ENCODE measurements around the gene CERS6. TPM values are rescaled to one million over a fixed set of nuclear protein-coding genes. Genes with fewer than 3 reads are reported as not detected.

Gene CERS6
- total RNA-seq, 1 donor: 23.9 TPM

DNA sequence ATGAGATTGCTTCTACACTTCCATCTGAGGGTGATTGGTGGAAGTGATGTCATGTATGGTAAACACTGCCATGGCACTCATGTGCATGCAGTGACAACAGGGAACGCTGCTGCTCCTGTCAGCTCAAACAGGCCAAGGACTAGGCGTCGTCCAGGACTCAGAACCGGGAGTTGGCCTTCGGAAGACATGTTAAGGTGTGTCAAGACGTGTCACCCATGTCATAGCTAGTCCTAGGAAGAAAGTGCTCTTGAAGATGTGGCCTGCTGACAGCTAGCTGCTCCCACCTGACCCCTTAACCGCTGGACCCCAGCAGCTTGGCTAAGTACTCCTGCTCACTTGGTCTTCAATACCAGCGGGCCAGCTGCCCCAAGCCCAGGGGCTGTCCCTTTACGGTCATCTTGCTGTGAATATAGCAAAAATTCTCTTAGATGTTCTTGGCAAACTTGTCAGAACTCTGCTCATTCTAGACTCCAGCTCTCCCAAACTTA, 340.1 kb downstream of the CERS6 start:
- H2AFZ ChIP-seq (ENCODE audit: low read length): no peak overlapping the region
- no peaks in the 10 kb centered on the region for H3K79me2 ChIP-seq (ENCODE audit: insufficient read depth, low read length)
- H3K4me3 ChIP-seq (ENCODE audit: insufficient read depth, low read length): no peak overlapping the region
- H3K36me3 ChIP-seq (ENCODE audit: insufficient read depth, low read length): no peaks in the 10 kb centered on the region
- TF ChIP-seq, protein P1, sequence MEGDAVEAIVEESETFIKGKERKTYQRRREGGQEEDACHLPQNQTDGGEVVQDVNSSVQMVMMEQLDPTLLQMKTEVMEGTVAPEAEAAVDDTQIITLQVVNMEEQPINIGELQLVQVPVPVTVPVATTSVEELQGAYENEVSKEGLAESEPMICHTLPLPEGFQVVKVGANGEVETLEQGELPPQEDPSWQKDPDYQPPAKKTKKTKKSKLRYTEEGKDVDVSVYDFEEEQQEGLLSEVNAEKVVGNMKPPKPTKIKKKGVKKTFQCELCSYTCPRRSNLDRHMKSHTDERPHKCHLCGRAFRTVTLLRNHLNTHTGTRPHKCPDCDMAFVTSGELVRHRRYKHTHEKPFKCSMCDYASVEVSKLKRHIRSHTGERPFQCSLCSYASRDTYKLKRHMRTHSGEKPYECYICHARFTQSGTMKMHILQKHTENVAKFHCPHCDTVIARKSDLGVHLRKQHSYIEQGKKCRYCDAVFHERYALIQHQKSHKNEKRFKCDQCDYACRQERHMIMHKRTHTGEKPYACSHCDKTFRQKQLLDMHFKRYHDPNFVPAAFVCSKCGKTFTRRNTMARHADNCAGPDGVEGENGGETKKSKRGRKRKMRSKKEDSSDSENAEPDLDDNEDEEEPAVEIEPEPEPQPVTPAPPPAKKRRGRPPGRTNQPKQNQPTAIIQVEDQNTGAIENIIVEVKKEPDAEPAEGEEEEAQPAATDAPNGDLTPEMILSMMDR (IDR thresholded peaks at IDR 0.05; ENCODE audit: extremely low read depth, low read depth, low read length): no peak
- H3K27ac ChIP-seq (ENCODE audit: low read depth, low read length): no peak overlapping the region
- H3K4me1 ChIP-seq (ENCODE audit: insufficient read depth, low read length): no peaks in the 10 kb centered on the region
- no peak for DNase-seq (ENCODE audit: insufficient read length, low spot score, missing footprints)
- no peak overlapping the region for H3K4me2 ChIP-seq (ENCODE audit: insufficient read depth, low read length)
- H3K27me3 ChIP-seq (ENCODE audit: insufficient read depth, low read length): no peaks in the 10 kb centered on the region
- no peaks in the 10 kb centered on the region for H3K9me3 ChIP-seq (ENCODE audit: low read depth, low read length)
- no peaks in the 10 kb centered on the region for H4K20me1 ChIP-seq (ENCODE audit: insufficient read depth, low read length)

DNA sequence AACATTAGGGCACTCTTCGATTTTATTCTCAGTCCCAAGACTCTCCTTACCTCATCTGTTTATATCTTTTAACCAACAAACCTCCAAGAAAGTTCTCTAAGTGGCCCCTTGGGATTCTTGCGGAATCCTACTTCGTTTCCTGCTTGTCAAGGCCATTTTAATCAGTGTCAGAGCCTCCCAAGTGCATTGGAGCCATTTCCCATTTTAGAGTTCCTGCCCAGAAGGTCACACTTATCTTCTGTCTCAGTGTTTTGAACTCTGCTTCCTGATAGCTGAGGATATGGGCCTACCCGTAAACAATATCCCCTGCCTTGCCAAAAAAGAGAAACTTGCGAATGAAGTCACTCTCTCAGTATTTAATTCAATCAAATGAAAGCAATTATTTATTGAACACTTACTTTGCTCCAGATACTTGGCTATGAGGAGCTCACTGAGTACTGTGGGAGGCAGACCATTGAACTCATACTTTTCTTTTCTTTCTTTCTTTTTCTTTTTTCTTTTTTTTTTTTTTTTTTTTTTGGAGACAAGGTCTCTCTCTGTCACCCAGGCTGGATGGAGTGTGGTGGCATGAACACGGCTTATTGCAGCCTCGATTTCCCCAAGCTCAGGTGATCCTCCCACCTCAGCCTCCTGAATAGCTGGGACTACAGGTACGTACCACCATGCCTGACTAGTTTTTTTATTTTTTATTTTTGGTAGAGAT, 340.7 kb downstream of the CERS6 start:
- H3K4me2 ChIP-seq (ENCODE audit: insufficient read depth, low read length): no peak overlapping the region
- H3K9me3 ChIP-seq (ENCODE audit: low read depth, low read length): no peaks in the 10 kb centered on the region

DNA sequence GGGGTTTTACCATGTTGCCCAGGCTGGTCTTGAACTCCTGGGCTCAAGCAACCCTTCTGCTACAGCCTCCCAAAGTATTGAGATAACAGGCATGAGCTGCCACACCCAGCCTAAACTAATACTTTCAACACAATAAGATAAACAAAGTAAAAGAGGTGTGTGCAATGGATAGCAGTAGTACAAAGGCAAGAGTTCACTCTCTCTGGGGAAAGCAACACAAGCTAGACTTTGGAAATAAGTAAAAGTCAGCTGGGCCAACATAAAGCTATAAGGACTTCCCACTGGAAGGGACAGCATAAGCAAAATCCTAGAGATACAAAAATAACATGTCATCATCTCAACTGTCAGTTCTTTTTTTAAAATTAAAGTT, 341.2 kb downstream of the CERS6 start:
- Histone ChIP-seq H3K27ac (ENCODE audit: low read depth, low read length) (no peak overlapping the region), H2AFZ (ENCODE audit: low read length) (no peak overlapping the region), H3K79me2 (ENCODE audit: insufficient read depth, low read length) (no peaks in the 10 kb centered on the region)

More for the DNA sequence above, 340.7 kb downstream of the CERS6 start:
- Histone ChIP-seq H3K27ac (ENCODE audit: low read depth, low read length) (no peak overlapping the region), H3K27me3 (ENCODE audit: insufficient read depth, low read length) (no peaks in the 10 kb centered on the region), H3K4me3 (ENCODE audit: insufficient read depth, low read length) (no peak overlapping the region), H3K4me1 (ENCODE audit: insufficient read depth, low read length) (no peaks in the 10 kb centered on the region), H3K79me2 (ENCODE audit: insufficient read depth, low read length) (no peaks in the 10 kb centered on the region), H4K20me1 (ENCODE audit: insufficient read depth, low read length) (no peaks in the 10 kb centered on the region), H3K36me3 (ENCODE audit: insufficient read depth, low read length) (no peaks in the 10 kb centered on the region), H2AFZ (ENCODE audit: low read length) (peak overlapping the region; percentile 29)
- DNase-seq (ENCODE audit: insufficient read length, low spot score, missing footprints): peak; percentile 29
- TF ChIP-seq, protein P1 (IDR thresholded peaks at IDR 0.05; ENCODE audit: extremely low read depth, low read depth, low read length): no peak

More for the DNA sequence above, 341.2 kb downstream of the CERS6 start:
- peaks cover 2% of the 10 kb centered on the region for H3K4me1 ChIP-seq (ENCODE audit: insufficient read depth, low read length)
- DNase-seq (ENCODE audit: insufficient read length, low spot score, missing footprints): no peak
- H3K4me2 ChIP-seq (ENCODE audit: insufficient read depth, low read length): no peak overlapping the region
- H3K4me3 ChIP-seq (ENCODE audit: insufficient read depth, low read length): no peak overlapping the region
- no peaks in the 10 kb centered on the region for H4K20me1 ChIP-seq (ENCODE audit: insufficient read depth, low read length)
- TF ChIP-seq, protein P1 (IDR thresholded peaks at IDR 0.05; ENCODE audit: extremely low read depth, low read depth, low read length): no peak
- no peaks in the 10 kb centered on the region for H3K27me3 ChIP-seq (ENCODE audit: insufficient read depth, low read length)
- no peaks in the 10 kb centered on the region for H3K36me3 ChIP-seq (ENCODE audit: insufficient read depth, low read length)
- H3K9me3 ChIP-seq (ENCODE audit: low read depth, low read length): no peaks in the 10 kb centered on the region

Data from osteoblast (primary cell).